Smooth muscle cell (in vitro differentiated cells): ENCODE results near the gene WWOX. TPM values are rescaled to one million over a fixed set of nuclear protein-coding genes. Genes with fewer than 3 reads are reported as not detected.

ENCODE experiments used
- DNase-seq: peaks from one replicate; lab custom pipeline; 2025; ENCODE audit not compliant: unreplicated experiment; lab: John Stamatoyannopoulos, UW
- H2AFZ ChIP-seq: fragments of 200-600 bp; sonication (generic); 2 replicates; pipeline ENCODE4 v1.6.0; 2016; ENCODE audit warnings: antibody characterized with exemption, low read depth, mild to moderate bottlenecking
- H3F3A ChIP-seq: fragments of 200-600 bp; sonication (generic); 2 replicates; pipeline ENCODE4 v1.6.0; 2017; ENCODE audit warnings: antibody characterized with exemption, low read depth
- H3K27ac ChIP-seq: fragments of 200-600 bp; sonication (generic); 2 replicates; pipeline ENCODE4 v1.5.1; 2016; ENCODE audit warnings: low read depth, mild to moderate bottlenecking
- H3K27me3 ChIP-seq: fragments of 200-600 bp; sonication (generic); 2 replicates; pipeline ENCODE4 v1.6.1; 2016; ENCODE audit warnings: low read depth, mild to moderate bottlenecking
- H3K36me3 ChIP-seq: fragments of 200-600 bp; sonication (generic); 2 replicates; pipeline ENCODE4 v1.5.1; 2016; ENCODE audit warnings: low read depth
- H3K4me1 ChIP-seq: fragments of 200-600 bp; sonication (generic); 2 replicates; pipeline ENCODE4 v1.5.1; 2016; ENCODE audit warnings: low read depth
- H3K4me2 ChIP-seq: fragments of 200-600 bp; sonication (generic); 2 replicates; pipeline ENCODE4 v1.6.0; 2016; ENCODE audit warnings: mild to moderate bottlenecking
- H3K4me3 ChIP-seq: fragments of 200-600 bp; sonication (generic); 2 replicates; pipeline ENCODE4 v1.5.1; 2016; ENCODE audit warnings: mild to moderate bottlenecking
- H3K79me2 ChIP-seq: fragments of 200-600 bp; sonication (generic); 2 replicates; pipeline ENCODE4 v1.6.0; 2016; ENCODE audit warnings: low read depth, mild to moderate bottlenecking
- H3K9ac ChIP-seq: fragments of 200-600 bp; sonication (generic); 2 replicates; pipeline ENCODE4 v1.6.0; 2016; ENCODE audit warnings: low read depth
- H3K9me3 ChIP-seq: fragments of 200-600 bp; sonication (generic); replicated peaks from 2 replicates; pipeline ENCODE4 v1.5.1; 2016; ENCODE audit warnings: low read depth
- H4K20me1 ChIP-seq: fragments of 200-600 bp; sonication (generic); 2 replicates; pipeline ENCODE4 v1.6.0; 2016; ENCODE audit warnings: low read depth
- WGBS: methylation state at CpG from one replicate; pipeline ENCODE4 v1.1.7; 2016; ENCODE audit warnings: low lambda C conversion rate; 5-methylcytosine and 5-hydroxymethylcytosine counted together
- polyA plus RNA-seq: library from polyadenylated mRNA; unstranded; fragments of >200 nt; fragmentation: Nextera tagmentation; extraction: Ambion mirVana; gene quantifications from 2 replicates; pipeline ENCODE4 v1.2.1, GENCODE V29; 2016
- total RNA-seq: library from RNA; depleted of rRNA; stranded (reverse); fragments of >200 nt; gene quantifications from 2 replicates; pipeline ENCODE4 v1.2.3, GENCODE V29; 2014
- TF ChIP-seq, protein P1 (sequence below): fragments of 200-600 bp; sonication (generic); IDR thresholded peaks from 2 replicates; pipeline ENCODE4 v1.5.1; 2017; ENCODE audit warnings: borderline replicate concordance, mild to moderate bottlenecking, antibody characterized with exemption; ENCODE audit not compliant: insufficient read depth, poor library complexity, severe bottlenecking

The WWOX gene
- total and polyA plus RNA-seq, 2 experiments from 2014 or later = 7.5 to 14.0 TPM

DNA sequence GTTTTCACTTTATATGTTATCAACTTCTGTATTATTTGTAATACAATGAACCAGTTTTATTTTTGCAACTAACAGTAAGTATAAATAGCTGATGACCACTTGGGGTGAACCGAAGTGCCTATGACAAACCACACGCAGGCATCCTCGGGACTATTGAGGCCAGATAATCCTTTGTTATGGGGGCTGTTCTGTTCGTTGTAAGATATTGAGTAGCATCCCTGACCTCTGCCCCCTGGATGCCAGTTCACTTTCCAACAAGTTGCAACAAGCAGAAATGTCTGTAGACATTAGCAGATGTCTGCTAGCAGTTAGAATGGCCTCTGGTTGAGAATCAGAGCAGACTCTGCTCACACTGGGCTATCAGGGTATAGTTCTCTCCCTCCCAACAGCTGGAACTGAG lies 277.0 kb downstream of the WWOX start:
- TF ChIP-seq, protein P1, sequence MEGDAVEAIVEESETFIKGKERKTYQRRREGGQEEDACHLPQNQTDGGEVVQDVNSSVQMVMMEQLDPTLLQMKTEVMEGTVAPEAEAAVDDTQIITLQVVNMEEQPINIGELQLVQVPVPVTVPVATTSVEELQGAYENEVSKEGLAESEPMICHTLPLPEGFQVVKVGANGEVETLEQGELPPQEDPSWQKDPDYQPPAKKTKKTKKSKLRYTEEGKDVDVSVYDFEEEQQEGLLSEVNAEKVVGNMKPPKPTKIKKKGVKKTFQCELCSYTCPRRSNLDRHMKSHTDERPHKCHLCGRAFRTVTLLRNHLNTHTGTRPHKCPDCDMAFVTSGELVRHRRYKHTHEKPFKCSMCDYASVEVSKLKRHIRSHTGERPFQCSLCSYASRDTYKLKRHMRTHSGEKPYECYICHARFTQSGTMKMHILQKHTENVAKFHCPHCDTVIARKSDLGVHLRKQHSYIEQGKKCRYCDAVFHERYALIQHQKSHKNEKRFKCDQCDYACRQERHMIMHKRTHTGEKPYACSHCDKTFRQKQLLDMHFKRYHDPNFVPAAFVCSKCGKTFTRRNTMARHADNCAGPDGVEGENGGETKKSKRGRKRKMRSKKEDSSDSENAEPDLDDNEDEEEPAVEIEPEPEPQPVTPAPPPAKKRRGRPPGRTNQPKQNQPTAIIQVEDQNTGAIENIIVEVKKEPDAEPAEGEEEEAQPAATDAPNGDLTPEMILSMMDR = no peak
- Histone ChIP-seq H3K27ac (no peak overlapping the region), H3F3A (no peaks in the 10 kb centered on the region), H4K20me1 (no peaks in the 10 kb centered on the region), H3K79me2 (no peaks in the 10 kb centered on the region), H2AFZ (no peak overlapping the region), H3K9ac (no peak overlapping the region), H3K4me3 (no peak overlapping the region), H3K4me2 (no peak overlapping the region), H3K27me3 (peaks cover 6% of the 10 kb centered on the region), H3K4me1 (no peaks in the 10 kb centered on the region), H3K36me3 (no peaks in the 10 kb centered on the region), H3K9me3 (no peaks in the 10 kb centered on the region)
- WGBS = 64% methylated on average over 4 of the region's 4 CpGs
- no peak for DNase-seq

DNA sequence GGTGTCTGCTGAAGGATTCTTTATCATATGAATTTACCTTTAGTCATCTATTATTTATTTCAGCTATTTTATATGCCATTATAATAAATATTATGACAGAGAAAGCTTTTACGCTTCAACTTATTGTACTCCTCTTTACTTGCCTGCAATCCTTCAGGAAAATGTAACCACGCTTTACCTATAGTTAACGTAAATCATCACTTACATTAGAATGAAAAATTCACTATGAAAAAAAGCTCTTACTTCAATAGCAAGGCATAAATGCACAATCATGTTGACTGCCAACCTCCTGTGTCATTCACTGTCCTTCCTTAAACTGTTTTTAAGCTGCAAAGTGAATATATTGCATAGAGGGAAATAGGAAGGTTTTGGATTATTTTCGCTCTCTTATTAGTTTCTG lies 277.9 kb downstream of the WWOX start:
- no peak overlapping the region for H3K27ac ChIP-seq
- H4K20me1 ChIP-seq = no peaks in the 10 kb centered on the region
- H3K79me2 ChIP-seq = no peaks in the 10 kb centered on the region
- H3K27me3 ChIP-seq = peaks cover 6% of the 10 kb centered on the region
- H3F3A ChIP-seq = no peaks in the 10 kb centered on the region
- no peak overlapping the region for H3K9ac ChIP-seq
- H3K9me3 ChIP-seq = no peaks in the 10 kb centered on the region
- H3K4me3 ChIP-seq = no peak overlapping the region
- H3K4me1 ChIP-seq = no peaks in the 10 kb centered on the region
- H2AFZ ChIP-seq = no peak overlapping the region
- H3K36me3 ChIP-seq = no peaks in the 10 kb centered on the region
- DNase-seq = no peak
- WGBS = 98% methylated on average over 4 of the region's 4 CpGs
- no peak overlapping the region for H3K4me2 ChIP-seq
- TF ChIP-seq, protein P1 = no peak

DNA sequence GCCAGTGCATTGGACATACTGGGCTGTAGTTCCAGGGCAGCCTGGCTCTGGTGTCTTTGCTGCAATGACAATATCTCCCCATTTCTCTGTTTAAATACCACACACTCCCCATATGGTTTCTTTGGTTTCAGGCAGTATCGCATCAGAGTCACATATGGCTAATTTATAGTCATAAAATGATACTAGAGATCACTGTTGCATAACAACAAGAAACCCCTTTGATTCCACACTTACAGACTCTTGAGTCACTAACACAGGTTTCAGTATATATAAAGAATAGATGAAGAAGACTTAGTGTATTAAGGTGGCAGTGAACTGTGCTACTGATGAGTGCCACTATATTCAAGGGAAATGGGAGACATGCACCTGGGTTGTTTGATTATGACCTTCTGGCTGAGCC lies 281.6 kb downstream of the WWOX start:
- Histone ChIP-seq H3K9ac (no peak overlapping the region), H4K20me1 (no peaks in the 10 kb centered on the region), H3K4me3 (no peak overlapping the region), H3F3A (no peaks in the 10 kb centered on the region), H3K27me3 (peaks cover 6% of the 10 kb centered on the region), H2AFZ (no peak overlapping the region), H3K4me2 (no peak overlapping the region), H3K4me1 (no peaks in the 10 kb centered on the region), H3K36me3 (no peaks in the 10 kb centered on the region), H3K79me2 (no peaks in the 10 kb centered on the region), H3K27ac (no peak overlapping the region), H3K9me3 (no peaks in the 10 kb centered on the region)
- DNase-seq = no peak
- WGBS = 100% methylated on average over 1 of the region's 1 CpG
- TF ChIP-seq, protein P1 = no peak

- 95% methylated on average over 2 of the region's 2 CpGs for WGBS
- Histone ChIP-seq H4K20me1 (no peaks in the 10 kb centered on the region), H3K4me1 (no peaks in the 10 kb centered on the region), H3K27ac (no peak overlapping the region), H3K9me3 (no peaks in the 10 kb centered on the region), H3K79me2 (no peaks in the 10 kb centered on the region), H3K4me2 (no peak overlapping the region), H3F3A (no peaks in the 10 kb centered on the region), H2AFZ (no peak overlapping the region), H3K4me3 (no peak overlapping the region), H3K27me3 (peaks cover 6% of the 10 kb centered on the region), H3K36me3 (no peaks in the 10 kb centered on the region), H3K9ac (no peak overlapping the region)
- TF ChIP-seq, protein P1 = no peak
- DNase-seq = no peak
These were observed 283.7 kb downstream of the WWOX start for GRCh38 chr16:78383118-78383517.
